Ovary (tissue), 9 donors: ENCODE measurements around the gene NUTM2B. TPM values are rescaled to one million over a fixed set of nuclear protein-coding genes. Genes with fewer than 3 reads are reported as not detected.
"Not testable (repeated sequence)": the region's sequence is repeated elsewhere in the genome, so short reads cannot be mapped to it uniquely, and the experiment has no call there.

Experiments used
- DNase-seq, 5 donors: peaks; one replicate each; pipeline ENCODE4 v3.0.0-alpha.2; 2019 to 2020
- H3K27ac ChIP-seq, 2 donors: fragments of 200-600 bp; one replicate each; pipeline versions ENCODE4 v1.5.1 to v1.8.0; 2019 to 2022
- H3K27me3 ChIP-seq: fragments of 200-600 bp; one replicate; pipeline ENCODE4 v1.8.0; 2022
- H3K36me3 ChIP-seq: fragments of 200-600 bp; sonication (generic); one replicate; pipeline ENCODE4 v1.5.1; 2019
- H3K4me1 ChIP-seq: one replicate; pipeline ENCODE4 v1.8.1; 2013; ENCODE audit warnings: mild to moderate bottlenecking, moderate library complexity; ENCODE audit not compliant: insufficient read depth
- H3K4me3 ChIP-seq: fragments of 200-600 bp; sonication (generic); one replicate; pipeline ENCODE4 v1.5.1; 2017
- H3K9me3 ChIP-seq, 2 donors: fragments of 200-600 bp in 1 of 2; sonication (generic) in 1 of 2; one replicate each; pipeline versions ENCODE4 v1.5.1 to v1.8.1; 2013 to 2019; ENCODE audit warnings: mild to moderate bottlenecking in 1 of 2, moderate library complexity in 1 of 2
- WGBS, 3 donors: extraction: QIAGEN DNeasy Blood & Tissue Kit in 1 of 3; methylation state at CpG; one replicate each; pipeline versions ENCODE4 v1.1.5 to v1.1.7; 2013 to 2017; 5-methylcytosine and 5-hydroxymethylcytosine counted together
- intact Hi-C, 4 donors: fragments of 100-400 bp; cut with DNase I; formaldehyde crosslinking; loops; one replicate each; pipeline versions ENCODE4 v1.11.0 to v1.15.1; 2022 to 2023
- polyA plus RNA-seq, 2 donors: library from polyadenylated mRNA; stranded (reverse); fragments of 200-250 nt in 1 of 2; fragments of 350-450 nt in 1 of 2; fragmentation: Illumina TruSeq in 1 of 2; extraction: RNeasy Lipid Tissue Mini Kit (QIAGEN cat#74804) in 1 of 2; gene quantifications; one replicate each; pipeline ENCODE4 v1.2.3, GENCODE V29; 2013 to 2014
- total RNA-seq, 7 donors: library from RNA; depleted of rRNA in 2 of 7; stranded (reverse); fragments of >200 nt in 2 of 7; fragmentation: NEBNext Ultra II Directional in 3 of 7; extraction: Animal tissue kit (Norgen Biotek cat#: 25700) in 3 of 7; gene quantifications; one replicate each; pipeline versions ENCODE4 v1.1.0 to v1.2.4, GENCODE V29; 2016 to 2023
- donor health status: DM: no; HTN: no; CAD: no; lungs with moderate emphysema.
- donor health status: DM: no; HTN: no; CAD: no.
- donor health status: Bipolar disorder and iron deficiency.
- donor health status: DM: yes; HTN: yes; CAD: no.
- donor health status: DM: no; HTN: no; CAD: no.
- donor health status: DM: yes; HTN: yes; CAD: no.

The NUTM2B gene
- total and polyA plus RNA-seq, 9 donors: 0.36 to 2.7 (median 1.2) TPM; not detected in 1

DNA sequence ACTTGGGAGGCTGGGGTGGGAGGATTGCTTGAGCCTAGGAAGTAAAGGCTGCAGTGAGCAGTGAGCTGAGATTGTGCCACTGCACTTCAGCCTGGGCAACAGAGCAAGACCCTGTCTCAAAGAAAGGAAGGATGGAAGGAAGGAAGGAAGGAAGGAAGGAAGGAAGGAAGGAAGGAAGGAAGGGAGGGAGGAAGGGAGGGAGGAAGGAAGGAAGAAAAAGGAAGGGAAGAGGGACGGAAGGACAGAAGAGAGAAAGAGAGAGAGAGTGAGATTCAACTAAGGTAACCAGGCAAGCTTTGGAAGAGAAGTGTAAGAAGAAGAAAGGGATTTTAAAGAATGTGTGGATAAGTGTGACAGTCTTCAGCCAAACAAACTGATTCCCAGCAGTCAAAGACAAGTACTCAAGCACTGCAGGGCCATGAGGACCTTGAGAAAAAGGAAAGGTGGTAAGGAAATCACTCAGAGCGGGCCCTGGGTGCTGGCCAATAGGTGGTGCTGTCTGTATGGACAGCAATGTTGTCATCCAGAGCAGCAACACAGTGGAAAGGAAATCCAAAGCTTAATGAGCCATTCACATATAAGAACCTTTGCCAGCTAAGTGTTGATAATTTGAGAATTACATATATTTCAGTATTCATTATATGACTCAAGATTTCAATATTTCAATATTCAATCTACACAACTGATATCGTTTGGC is 55.4 kb downstream of the NUTM2B start:
- H3K27ac ChIP-seq, H3K27me3 ChIP-seq, DNase-seq, intact Hi-C loops, H3K4me3 ChIP-seq, H3K9me3 ChIP-seq, H3K36me3 ChIP-seq, H3K4me1 ChIP-seq: not testable (repeated sequence)
- WGBS, 3 donors: 61 to 79% (median 62%) methylated on average over 3 of the region's 3 CpGs

Other genes with a start within 250 kb of the NUTM2B start
- gene EIF5AL1, start 190.7 kb upstream of the NUTM2B start, total RNA-seq: under 1 TPM in 6 of 7 donors, not detected in 1; 0.10 to 0.72 (median 0.21) TPM
- gene EIF5AL1, start 190.7 kb upstream of the NUTM2B start, polyA plus RNA-seq: under 1 TPM; 0.15 to 0.43 TPM
- 1 to 10 TPM in 3 of 7 donors, under 1 TPM in 2, not detected in 2; 0.46 to 9.1 (median 1.2) TPM for gene SFTPA2, start 142.8 kb upstream of the NUTM2B start, total RNA-seq
- gene SFTPA2, start 142.8 kb upstream of the NUTM2B start, polyA plus RNA-seq: under 1 TPM; 0.04 to 0.22 TPM
- gene SFTPA1, start 92.3 kb upstream of the NUTM2B start, total RNA-seq: 1 to 10 TPM in 2 of 7 donors, under 1 TPM in 3, not detected in 2; 0.40 to 6.6 (median 0.65) TPM
- gene SFTPA1, start 92.3 kb upstream of the NUTM2B start, polyA plus RNA-seq: under 1 TPM in 1 of 2 donors, not detected in 1; 0.10 TPM
- under 1 TPM in 4 of 7 donors, not detected in 3; 0.12 to 0.31 (median 0.26) TPM for gene NUTM2E, start 123.5 kb downstream of the NUTM2B start, total RNA-seq
- under 1 TPM; 0.30 to 0.53 TPM for gene NUTM2E, start 123.5 kb downstream of the NUTM2B start, polyA plus RNA-seq
- gene SFTPD, start 245.9 kb downstream of the NUTM2B start, total RNA-seq: 1 to 10 TPM in 2 of 7 donors, under 1 TPM in 3, not detected in 2; 0.28 to 2.2 (median 0.32) TPM
- under 1 TPM; 0.15 to 0.16 TPM for gene SFTPD, start 245.9 kb downstream of the NUTM2B start, polyA plus RNA-seq